ENCODE measurements around the gene UTS2B. TPM values are rescaled to one million over a fixed set of nuclear protein-coding genes. Genes with fewer than 3 reads are reported as not detected.

UTS2B gene
- total and polyA plus RNA-seq, 2 experiments from 2014 or later = 0.21 TPM; not detected in 1

DNA sequence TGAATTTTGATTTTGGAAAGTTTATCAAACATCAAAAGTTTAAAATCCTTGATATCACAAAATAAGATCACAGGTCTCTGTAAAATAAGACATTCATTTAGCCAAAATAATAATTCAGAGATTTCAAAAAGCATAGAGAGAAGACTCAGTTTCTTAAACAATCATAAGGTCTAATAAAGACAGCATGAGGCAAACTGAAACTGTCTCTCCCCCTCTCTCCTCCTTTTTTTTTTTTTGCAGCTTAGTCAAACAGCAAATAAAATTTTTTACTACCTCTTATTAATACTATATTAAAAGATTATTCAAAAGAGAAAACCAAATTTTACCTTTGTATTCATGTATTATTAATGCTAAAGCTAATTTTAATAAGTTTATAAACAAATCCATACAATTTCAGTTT is 73.9 kb downstream of the UTS2B start (continued):
- TF ChIP-seq, protein P1, sequence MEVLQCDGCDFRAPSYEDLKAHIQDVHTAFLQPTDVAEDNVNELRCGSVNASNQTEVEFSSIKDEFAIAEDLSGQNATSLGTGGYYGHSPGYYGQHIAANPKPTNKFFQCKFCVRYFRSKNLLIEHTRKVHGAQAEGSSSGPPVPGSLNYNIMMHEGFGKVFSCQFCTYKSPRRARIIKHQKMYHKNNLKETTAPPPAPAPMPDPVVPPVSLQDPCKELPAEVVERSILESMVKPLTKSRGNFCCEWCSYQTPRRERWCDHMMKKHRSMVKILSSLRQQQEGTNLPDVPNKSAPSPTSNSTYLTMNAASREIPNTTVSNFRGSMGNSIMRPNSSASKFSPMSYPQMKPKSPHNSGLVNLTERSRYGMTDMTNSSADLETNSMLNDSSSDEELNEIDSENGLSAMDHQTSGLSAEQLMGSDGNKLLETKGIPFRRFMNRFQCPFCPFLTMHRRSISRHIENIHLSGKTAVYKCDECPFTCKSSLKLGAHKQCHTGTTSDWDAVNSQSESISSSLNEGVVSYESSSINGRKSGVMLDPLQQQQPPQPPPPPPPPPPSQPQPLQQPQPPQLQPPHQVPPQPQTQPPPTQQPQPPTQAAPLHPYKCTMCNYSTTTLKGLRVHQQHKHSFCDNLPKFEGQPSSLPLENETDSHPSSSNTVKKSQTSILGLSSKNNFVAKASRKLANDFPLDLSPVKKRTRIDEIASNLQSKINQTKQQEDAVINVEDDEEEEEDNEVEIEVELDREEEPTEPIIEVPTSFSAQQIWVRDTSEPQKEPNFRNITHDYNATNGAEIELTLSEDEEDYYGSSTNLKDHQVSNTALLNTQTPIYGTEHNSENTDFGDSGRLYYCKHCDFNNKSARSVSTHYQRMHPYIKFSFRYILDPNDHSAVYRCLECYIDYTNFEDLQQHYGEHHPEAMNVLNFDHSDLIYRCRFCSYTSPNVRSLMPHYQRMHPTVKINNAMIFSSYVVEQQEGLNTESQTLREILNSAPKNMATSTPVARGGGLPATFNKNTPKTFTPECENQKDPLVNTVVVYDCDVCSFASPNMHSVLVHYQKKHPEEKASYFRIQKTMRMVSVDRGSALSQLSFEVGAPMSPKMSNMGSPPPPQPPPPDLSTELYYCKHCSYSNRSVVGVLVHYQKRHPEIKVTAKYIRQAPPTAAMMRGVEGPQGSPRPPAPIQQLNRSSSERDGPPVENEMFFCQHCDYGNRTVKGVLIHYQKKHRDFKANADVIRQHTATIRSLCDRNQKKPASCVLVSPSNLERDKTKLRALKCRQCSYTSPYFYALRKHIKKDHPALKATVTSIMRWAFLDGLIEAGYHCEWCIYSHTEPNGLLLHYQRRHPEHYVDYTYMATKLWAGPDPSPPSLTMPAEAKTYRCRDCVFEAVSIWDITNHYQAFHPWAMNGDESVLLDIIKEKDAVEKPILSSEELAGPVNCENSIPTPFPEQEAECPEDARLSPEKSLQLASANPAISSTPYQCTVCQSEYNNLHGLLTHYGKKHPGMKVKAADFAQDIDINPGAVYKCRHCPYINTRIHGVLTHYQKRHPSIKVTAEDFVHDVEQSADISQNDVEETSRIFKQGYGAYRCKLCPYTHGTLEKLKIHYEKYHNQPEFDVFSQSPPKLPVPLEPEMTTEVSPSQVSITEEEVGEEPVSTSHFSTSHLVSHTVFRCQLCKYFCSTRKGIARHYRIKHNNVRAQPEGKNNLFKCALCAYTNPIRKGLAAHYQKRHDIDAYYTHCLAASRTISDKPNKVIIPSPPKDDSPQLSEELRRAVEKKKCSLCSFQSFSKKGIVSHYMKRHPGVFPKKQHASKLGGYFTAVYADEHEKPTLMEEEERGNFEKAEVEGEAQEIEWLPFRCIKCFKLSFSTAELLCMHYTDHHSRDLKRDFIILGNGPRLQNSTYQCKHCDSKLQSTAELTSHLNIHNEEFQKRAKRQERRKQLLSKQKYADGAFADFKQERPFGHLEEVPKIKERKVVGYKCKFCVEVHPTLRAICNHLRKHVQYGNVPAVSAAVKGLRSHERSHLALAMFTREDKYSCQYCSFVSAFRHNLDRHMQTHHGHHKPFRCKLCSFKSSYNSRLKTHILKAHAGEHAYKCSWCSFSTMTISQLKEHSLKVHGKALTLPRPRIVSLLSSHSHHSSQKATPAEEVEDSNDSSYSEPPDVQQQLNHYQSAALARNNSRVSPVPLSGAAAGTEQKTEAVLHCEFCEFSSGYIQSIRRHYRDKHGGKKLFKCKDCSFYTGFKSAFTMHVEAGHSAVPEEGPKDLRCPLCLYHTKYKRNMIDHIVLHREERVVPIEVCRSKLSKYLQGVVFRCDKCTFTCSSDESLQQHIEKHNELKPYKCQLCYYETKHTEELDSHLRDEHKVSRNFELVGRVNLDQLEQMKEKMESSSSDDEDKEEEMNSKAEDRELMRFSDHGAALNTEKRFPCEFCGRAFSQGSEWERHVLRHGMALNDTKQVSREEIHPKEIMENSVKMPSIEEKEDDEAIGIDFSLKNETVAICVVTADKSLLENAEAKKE (CRISPR knock-in tag; IDR thresholded peaks at IDR 0.05) = no peak

DNA sequence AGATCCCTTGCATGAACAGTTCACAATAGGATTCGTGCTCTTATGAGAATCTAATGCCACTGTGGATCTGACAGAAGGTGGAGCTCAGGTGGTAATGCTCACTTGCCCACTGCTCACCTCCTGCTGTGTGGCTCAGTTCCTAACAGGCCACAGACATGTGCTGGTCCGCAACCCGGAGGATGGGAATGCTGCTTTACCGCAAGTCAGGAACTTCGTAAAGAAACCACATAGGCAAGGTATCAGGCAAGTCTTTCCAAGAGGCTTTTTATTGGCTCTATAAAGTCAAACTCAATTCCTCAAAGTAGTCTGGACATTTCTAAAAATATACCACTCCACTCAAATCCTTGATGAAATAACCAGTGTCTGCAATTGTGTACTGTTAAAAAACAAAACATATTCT is 75.2 kb downstream of the UTS2B start:
- DNase-seq (ENCODE audit: low spot score) (no peak), ATAC-seq (peak; percentile 24; the same call in 2 of the 3 replicates)
- Histone ChIP-seq H3K79me2 (replicated peaks; ENCODE audit: insufficient read depth) (no peaks in the 10 kb centered on the region), H3K27ac (ENCODE audit: low read depth) (no peak overlapping the region), H3F3A (replicated peaks; ENCODE audit: low read depth) (no peaks in the 10 kb centered on the region), H3K4me1 (ENCODE audit: insufficient read depth) (peaks cover 64% of the 10 kb centered on the region), H2AFZ (no peak overlapping the region), H4K20me1 (replicated peaks; ENCODE audit: insufficient read depth) (no peaks in the 10 kb centered on the region), H3K4me2 (0 out of 2 replicates have a peak overlapping the region, but pooled peaks have one; percentile 54), H3K36me3 (ENCODE audit: insufficient read depth) (no peaks in the 10 kb centered on the region), H3K27me3 (ENCODE audit: insufficient read depth) (no peaks in the 10 kb centered on the region), H3K9me2 (ENCODE audit: insufficient read depth) (no peaks in the 10 kb centered on the region), H3K4me3 (no peak overlapping the region)
- TF ChIP-seq JUNB (IDR thresholded peaks at IDR 0.05; ENCODE audit: unreplicated experiment) (no peak), ZNF331 (CRISPR knock-in tag; IDR thresholded peaks at IDR 0.05; ENCODE audit: low read depth) (no peak), CREB1 (CRISPR knock-in tag; IDR thresholded peaks at IDR 0.05; ENCODE audit: low read depth) (no peak), EZH2 (IDR thresholded peaks at IDR 0.05; ENCODE audit: low read depth, unreplicated experiment) (no peak), STAT1 (IDR thresholded peaks at IDR 0.05; ENCODE audit: unreplicated experiment) (no peak)
- TF ChIP-seq, protein P2, sequence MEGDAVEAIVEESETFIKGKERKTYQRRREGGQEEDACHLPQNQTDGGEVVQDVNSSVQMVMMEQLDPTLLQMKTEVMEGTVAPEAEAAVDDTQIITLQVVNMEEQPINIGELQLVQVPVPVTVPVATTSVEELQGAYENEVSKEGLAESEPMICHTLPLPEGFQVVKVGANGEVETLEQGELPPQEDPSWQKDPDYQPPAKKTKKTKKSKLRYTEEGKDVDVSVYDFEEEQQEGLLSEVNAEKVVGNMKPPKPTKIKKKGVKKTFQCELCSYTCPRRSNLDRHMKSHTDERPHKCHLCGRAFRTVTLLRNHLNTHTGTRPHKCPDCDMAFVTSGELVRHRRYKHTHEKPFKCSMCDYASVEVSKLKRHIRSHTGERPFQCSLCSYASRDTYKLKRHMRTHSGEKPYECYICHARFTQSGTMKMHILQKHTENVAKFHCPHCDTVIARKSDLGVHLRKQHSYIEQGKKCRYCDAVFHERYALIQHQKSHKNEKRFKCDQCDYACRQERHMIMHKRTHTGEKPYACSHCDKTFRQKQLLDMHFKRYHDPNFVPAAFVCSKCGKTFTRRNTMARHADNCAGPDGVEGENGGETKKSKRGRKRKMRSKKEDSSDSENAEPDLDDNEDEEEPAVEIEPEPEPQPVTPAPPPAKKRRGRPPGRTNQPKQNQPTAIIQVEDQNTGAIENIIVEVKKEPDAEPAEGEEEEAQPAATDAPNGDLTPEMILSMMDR (conservative IDR thresholded peaks at IDR 0.05; ENCODE audit: low read depth in 2 of 2) = no peak
- TF ChIP-seq, protein P1 (CRISPR knock-in tag; IDR thresholded peaks at IDR 0.05) = no peak
- H3K4me1 Mint-ChIP-seq = peaks cover 55% of the 10 kb centered on the region
- no peak overlapping the region for H3K4me3 Mint-ChIP-seq
- peak overlapping the region; percentile 88 for H3K27ac Mint-ChIP-seq
- H3K36me3 Mint-ChIP-seq (ENCODE audit: low read depth) = no peaks in the 10 kb centered on the region
- no peaks in the 10 kb centered on the region for H3K9me3 Mint-ChIP-seq
- H3K27me3 Mint-ChIP-seq (ENCODE audit: insufficient read depth, low read depth, poor library complexity) = peaks cover 2% of the 10 kb centered on the region

Data from GM23338 (cell line).